GM18498 (cell line): ENCODE results near the gene KIF5B.

Experiments used
- ATAC-seq: cut with Tn5 transposase; IDR thresholded peaks from one replicate; pipeline ENCODE4 v1.9.1; 2021; ENCODE audit warnings: mild to moderate bottlenecking, moderate library complexity; ENCODE audit not compliant: unreplicated experiment

Gene KIF5B

GRCh38 chr10:31962826-31963588 lies 93.2 kb downstream of the KIF5B start:
- ATAC-seq: no peak

GRCh38 chr10:31961277-31962074 lies 94.7 kb downstream of the KIF5B start:
- peak; percentile 68 for ATAC-seq

GRCh38 chr10:31959461-31960173 lies 96.6 kb downstream of the KIF5B start:
- ATAC-seq: no peak
